ENCODE measurements around the gene FOXP4. TPM values are rescaled to one million over a fixed set of nuclear protein-coding genes. Genes with fewer than 3 reads are reported as not detected.

FOXP4 gene
- total and polyA plus RNA-seq, 2 of the 13 experiments (the other 11 are each of a cell fraction or from before 2014, with no cell fraction given): 11.0 to 12.4 TPM

DNA sequence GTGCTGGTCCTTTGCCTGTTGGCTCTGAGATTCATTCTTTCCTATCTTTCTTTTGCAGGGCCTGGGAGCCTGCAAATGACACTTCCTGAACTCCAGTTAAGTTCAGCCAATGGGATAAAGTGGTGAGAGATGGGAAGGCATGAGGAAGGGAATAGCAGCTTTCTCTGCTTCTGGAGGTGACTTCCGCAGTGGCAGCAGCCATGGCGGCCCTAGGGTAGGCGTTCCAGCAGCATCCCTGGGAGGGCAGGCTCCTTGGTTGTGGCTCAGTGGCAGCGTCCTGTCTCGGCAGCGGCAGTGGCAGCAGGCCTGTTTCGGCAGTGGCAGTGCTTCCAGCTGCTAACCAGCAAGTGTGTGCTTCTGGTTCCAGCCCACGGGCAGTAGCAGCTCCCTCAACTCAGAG is 84.8 kb downstream of the FOXP4 start (continued):
- no peak for TF ChIP-seq SIX1 (CRISPR knock-in tag; IDR thresholded peaks at IDR 0.05; ENCODE audit: borderline replicate concordance)
- TF ChIP-seq, protein P1, sequence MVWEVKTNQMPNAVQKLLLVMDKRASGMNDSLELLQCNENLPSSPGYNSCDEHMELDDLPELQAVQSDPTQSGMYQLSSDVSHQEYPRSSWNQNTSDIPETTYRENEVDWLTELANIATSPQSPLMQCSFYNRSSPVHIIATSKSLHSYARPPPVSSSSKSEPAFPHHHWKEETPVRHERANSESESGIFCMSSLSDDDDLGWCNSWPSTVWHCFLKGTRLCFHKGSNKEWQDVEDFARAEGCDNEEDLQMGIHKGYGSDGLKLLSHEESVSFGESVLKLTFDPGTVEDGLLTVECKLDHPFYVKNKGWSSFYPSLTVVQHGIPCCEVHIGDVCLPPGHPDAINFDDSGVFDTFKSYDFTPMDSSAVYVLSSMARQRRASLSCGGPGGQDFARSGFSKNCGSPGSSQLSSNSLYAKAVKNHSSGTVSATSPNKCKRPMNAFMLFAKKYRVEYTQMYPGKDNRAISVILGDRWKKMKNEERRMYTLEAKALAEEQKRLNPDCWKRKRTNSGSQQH (CRISPR knock-in tag; IDR thresholded peaks at IDR 0.05; ENCODE audit: low read depth): no peak
- TF ChIP-seq, protein P2, sequence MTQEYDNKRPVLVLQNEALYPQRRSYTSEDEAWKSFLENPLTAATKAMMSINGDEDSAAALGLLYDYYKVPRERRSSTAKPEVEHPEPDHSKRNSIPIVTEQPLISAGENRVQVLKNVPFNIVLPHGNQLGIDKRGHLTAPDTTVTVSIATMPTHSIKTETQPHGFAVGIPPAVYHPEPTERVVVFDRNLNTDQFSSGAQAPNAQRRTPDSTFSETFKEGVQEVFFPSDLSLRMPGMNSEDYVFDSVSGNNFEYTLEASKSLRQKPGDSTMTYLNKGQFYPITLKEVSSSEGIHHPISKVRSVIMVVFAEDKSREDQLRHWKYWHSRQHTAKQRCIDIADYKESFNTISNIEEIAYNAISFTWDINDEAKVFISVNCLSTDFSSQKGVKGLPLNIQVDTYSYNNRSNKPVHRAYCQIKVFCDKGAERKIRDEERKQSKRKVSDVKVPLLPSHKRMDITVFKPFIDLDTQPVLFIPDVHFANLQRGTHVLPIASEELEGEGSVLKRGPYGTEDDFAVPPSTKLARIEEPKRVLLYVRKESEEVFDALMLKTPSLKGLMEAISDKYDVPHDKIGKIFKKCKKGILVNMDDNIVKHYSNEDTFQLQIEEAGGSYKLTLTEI (CRISPR knock-in tag; conservative IDR thresholded peaks at IDR 0.05): no peak
- TF ChIP-seq KAT7 (CRISPR knock-in tag; IDR thresholded peaks at IDR 0.05; ENCODE audit: borderline replicate concordance): no peak
- TF ChIP-seq, protein P3, sequence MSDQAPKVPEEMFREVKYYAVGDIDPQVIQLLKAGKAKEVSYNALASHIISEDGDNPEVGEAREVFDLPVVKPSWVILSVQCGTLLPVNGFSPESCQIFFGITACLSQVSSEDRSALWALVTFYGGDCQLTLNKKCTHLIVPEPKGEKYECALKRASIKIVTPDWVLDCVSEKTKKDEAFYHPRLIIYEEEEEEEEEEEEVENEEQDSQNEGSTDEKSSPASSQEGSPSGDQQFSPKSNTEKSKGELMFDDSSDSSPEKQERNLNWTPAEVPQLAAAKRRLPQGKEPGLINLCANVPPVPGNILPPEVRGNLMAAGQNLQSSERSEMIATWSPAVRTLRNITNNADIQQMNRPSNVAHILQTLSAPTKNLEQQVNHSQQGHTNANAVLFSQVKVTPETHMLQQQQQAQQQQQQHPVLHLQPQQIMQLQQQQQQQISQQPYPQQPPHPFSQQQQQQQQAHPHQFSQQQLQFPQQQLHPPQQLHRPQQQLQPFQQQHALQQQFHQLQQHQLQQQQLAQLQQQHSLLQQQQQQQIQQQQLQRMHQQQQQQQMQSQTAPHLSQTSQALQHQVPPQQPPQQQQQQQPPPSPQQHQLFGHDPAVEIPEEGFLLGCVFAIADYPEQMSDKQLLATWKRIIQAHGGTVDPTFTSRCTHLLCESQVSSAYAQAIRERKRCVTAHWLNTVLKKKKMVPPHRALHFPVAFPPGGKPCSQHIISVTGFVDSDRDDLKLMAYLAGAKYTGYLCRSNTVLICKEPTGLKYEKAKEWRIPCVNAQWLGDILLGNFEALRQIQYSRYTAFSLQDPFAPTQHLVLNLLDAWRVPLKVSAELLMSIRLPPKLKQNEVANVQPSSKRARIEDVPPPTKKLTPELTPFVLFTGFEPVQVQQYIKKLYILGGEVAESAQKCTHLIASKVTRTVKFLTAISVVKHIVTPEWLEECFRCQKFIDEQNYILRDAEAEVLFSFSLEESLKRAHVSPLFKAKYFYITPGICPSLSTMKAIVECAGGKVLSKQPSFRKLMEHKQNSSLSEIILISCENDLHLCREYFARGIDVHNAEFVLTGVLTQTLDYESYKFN (CRISPR knock-in tag; conservative IDR thresholded peaks at IDR 0.05): no peak
- no peak for TF ChIP-seq HOXA7 (CRISPR knock-in tag; IDR thresholded peaks at IDR 0.05)
- TF ChIP-seq NFRKB (IDR thresholded peaks at IDR 0.05): no peak
- TF ChIP-seq, protein P4, sequence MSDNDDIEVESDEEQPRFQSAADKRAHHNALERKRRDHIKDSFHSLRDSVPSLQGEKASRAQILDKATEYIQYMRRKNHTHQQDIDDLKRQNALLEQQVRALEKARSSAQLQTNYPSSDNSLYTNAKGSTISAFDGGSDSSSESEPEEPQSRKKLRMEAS (IDR thresholded peaks at IDR 0.05): no peak
- TF ChIP-seq, protein P5, sequence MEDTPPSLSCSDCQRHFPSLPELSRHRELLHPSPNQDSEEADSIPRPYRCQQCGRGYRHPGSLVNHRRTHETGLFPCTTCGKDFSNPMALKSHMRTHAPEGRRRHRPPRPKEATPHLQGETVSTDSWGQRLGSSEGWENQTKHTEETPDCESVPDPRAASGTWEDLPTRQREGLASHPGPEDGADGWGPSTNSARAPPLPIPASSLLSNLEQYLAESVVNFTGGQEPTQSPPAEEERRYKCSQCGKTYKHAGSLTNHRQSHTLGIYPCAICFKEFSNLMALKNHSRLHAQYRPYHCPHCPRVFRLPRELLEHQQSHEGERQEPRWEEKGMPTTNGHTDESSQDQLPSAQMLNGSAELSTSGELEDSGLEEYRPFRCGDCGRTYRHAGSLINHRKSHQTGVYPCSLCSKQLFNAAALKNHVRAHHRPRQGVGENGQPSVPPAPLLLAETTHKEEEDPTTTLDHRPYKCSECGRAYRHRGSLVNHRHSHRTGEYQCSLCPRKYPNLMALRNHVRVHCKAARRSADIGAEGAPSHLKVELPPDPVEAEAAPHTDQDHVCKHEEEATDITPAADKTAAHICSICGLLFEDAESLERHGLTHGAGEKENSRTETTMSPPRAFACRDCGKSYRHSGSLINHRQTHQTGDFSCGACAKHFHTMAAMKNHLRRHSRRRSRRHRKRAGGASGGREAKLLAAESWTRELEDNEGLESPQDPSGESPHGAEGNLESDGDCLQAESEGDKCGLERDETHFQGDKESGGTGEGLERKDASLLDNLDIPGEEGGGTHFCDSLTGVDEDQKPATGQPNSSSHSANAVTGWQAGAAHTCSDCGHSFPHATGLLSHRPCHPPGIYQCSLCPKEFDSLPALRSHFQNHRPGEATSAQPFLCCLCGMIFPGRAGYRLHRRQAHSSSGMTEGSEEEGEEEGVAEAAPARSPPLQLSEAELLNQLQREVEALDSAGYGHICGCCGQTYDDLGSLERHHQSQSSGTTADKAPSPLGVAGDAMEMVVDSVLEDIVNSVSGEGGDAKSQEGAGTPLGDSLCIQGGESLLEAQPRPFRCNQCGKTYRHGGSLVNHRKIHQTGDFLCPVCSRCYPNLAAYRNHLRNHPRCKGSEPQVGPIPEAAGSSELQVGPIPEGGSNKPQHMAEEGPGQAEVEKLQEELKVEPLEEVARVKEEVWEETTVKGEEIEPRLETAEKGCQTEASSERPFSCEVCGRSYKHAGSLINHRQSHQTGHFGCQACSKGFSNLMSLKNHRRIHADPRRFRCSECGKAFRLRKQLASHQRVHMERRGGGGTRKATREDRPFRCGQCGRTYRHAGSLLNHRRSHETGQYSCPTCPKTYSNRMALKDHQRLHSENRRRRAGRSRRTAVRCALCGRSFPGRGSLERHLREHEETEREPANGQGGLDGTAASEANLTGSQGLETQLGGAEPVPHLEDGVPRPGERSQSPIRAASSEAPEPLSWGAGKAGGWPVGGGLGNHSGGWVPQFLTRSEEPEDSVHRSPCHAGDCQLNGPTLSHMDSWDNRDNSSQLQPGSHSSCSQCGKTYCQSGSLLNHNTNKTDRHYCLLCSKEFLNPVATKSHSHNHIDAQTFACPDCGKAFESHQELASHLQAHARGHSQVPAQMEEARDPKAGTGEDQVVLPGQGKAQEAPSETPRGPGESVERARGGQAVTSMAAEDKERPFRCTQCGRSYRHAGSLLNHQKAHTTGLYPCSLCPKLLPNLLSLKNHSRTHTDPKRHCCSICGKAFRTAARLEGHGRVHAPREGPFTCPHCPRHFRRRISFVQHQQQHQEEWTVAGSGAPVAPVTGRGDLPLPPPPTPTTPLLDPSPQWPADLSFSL (CRISPR knock-in tag; IDR thresholded peaks at IDR 0.05): no peak
- TF ChIP-seq SCMH1 (CRISPR knock-in tag; IDR thresholded peaks at IDR 0.05; ENCODE audit: borderline replicate concordance): no peak

Data from HepG2 (cell line).